RWPE2 (cell line): ENCODE data around the gene HSD3B1.
A peak's percentile ranks its signal among the peaks of the same experiment; 100 is the strongest.
"Not testable (repeated sequence)": the region's sequence is repeated elsewhere in the genome, so short reads cannot be mapped to it uniquely, and the experiment has no call there.

Source experiments
- ATAC-seq: fragments of 200-7000 bp; cut with Tn5 transposase; 3 replicates; pipeline ENCODE4 v1.9.1; 2021; ENCODE audit warnings: low read depth
- DNase-seq: peaks from one replicate; pipeline ENCODE4 v3.0.0-alpha.2; 2020; ENCODE audit warnings: low spot score
- H3K27ac ChIP-seq: fragments of 450-650 bp; 2 replicates; pipeline ENCODE4 v1.5.1; 2017; ENCODE audit warnings: mild to moderate bottlenecking; ENCODE audit not compliant: poor library complexity, severe bottlenecking
- H3K27me3 ChIP-seq: fragments of 250-450 bp; sonication (Bioruptor Pico); 2 replicates; pipeline ENCODE4 v1.5.1; 2021; ENCODE audit warnings: mild to moderate bottlenecking, moderate library complexity; ENCODE audit not compliant: insufficient read depth, poor library complexity, severe bottlenecking
- H3K36me3 ChIP-seq: fragments of 250-450 bp; sonication (Bioruptor Pico); 2 replicates; pipeline ENCODE4 v1.5.1; 2020; ENCODE audit warnings: low read depth, mild to moderate bottlenecking, moderate library complexity
- H3K4me1 ChIP-seq: fragments of 250-450 bp; sonication (Bioruptor Pico); 2 replicates; pipeline ENCODE4 v1.5.1; 2021; ENCODE audit warnings: mild to moderate bottlenecking, moderate library complexity; ENCODE audit not compliant: insufficient read depth, poor library complexity, severe bottlenecking
- H3K4me3 ChIP-seq: fragments of 250-450 bp; sonication (Bioruptor Pico); 2 replicates; pipeline ENCODE4 v1.5.1; 2021; ENCODE audit warnings: mild to moderate bottlenecking, moderate library complexity; ENCODE audit not compliant: severe bottlenecking
- H3K9me3 ChIP-seq: fragments of 250-450 bp; sonication (Bioruptor Pico); 2 replicates; pipeline ENCODE4 v1.5.1; 2021; ENCODE audit warnings: mild to moderate bottlenecking, moderate library complexity; ENCODE audit not compliant: severe bottlenecking
- CTCF ChIP-seq: fragments of 450-650 bp; IDR thresholded peaks from one replicate; pipeline ENCODE4 v1.5.1; 2017; ENCODE audit warnings: mild to moderate bottlenecking, moderate library complexity; ENCODE audit not compliant: poor library complexity, severe bottlenecking

HSD3B1 gene

GRCh38 chr1:119549719-119550132 is 42.7 kb downstream of the HSD3B1 start:
- ATAC-seq (peak; percentile 73), DNase-seq (no peak)
- H3K27me3 ChIP-seq: no peaks in the 10 kb centered on the region
- H3K4me3 ChIP-seq: no peak overlapping the region
- H3K36me3 ChIP-seq: no peaks in the 10 kb centered on the region
- no peaks in the 10 kb centered on the region for H3K4me1 ChIP-seq
- H3K27ac ChIP-seq: no peak overlapping the region
- peak; percentile 41 for TF ChIP-seq CTCF
- no peaks in the 10 kb centered on the region for H3K9me3 ChIP-seq

- Histone ChIP-seq H3K36me3 (no peaks in the 10 kb centered on the region), H3K27me3 (no peaks in the 10 kb centered on the region), H3K9me3 (no peaks in the 10 kb centered on the region), H3K4me3 (no peak overlapping the region), H3K27ac (no peak overlapping the region), H3K4me1 (no peaks in the 10 kb centered on the region)
- no peak for DNase-seq
- no peak for TF ChIP-seq CTCF
- no peak for ATAC-seq
Observed at GRCh38 chr1:119550381-119550780, 43.4 kb downstream of the HSD3B1 start.

GRCh38 chr1:119551218-119551617 is 44.2 kb downstream of the HSD3B1 start:
- Histone ChIP-seq H3K9me3 (no peaks in the 10 kb centered on the region), H3K4me3 (no peak overlapping the region), H3K36me3 (no peaks in the 10 kb centered on the region), H3K27ac (no peak overlapping the region), H3K4me1 (no peaks in the 10 kb centered on the region), H3K27me3 (no peaks in the 10 kb centered on the region)
- no peak for DNase-seq
- TF ChIP-seq CTCF: no peak
- no peak for ATAC-seq

- DNase-seq, ATAC-seq: not testable (repeated sequence)
Observed at GRCh38 chr1:119552656-119553055, 45.6 kb downstream of the HSD3B1 start.

GRCh38 chr1:119553302-119554071 is 46.5 kb downstream of the HSD3B1 start:
- not testable (repeated sequence) for H3K27ac ChIP-seq, H3K4me1 ChIP-seq, DNase-seq, H3K27me3 ChIP-seq, H3K9me3 ChIP-seq, H3K4me3 ChIP-seq, H3K36me3 ChIP-seq, ATAC-seq

More at GRCh38 chr1:119552656-119553055, 45.6 kb downstream of the HSD3B1 start:
- H3K4me3 ChIP-seq, H3K9me3 ChIP-seq, H3K27me3 ChIP-seq, H3K36me3 ChIP-seq, H3K27ac ChIP-seq, H3K4me1 ChIP-seq: not testable (repeated sequence)

GRCh38 chr1:119554183-119554582 is 47.2 kb downstream of the HSD3B1 start:
- Histone ChIP-seq H3K27ac (no peak overlapping the region), H3K4me1 (no peaks in the 10 kb centered on the region), H3K9me3 (peaks cover 4% of the 10 kb centered on the region), H3K36me3 (no peaks in the 10 kb centered on the region), H3K27me3 (no peaks in the 10 kb centered on the region), H3K4me3 (no peak overlapping the region)
- DNase-seq (no peak), ATAC-seq (no peak)
- TF ChIP-seq CTCF: no peak
